HAP-1 (cell line): ENCODE data around the gene JMJD4.

ENCODE experiments used
- DNase-seq, 2 experiments: peaks; one replicate each; pipeline ENCODE4 v3.0.0-alpha.2; 2016 to 2020; ENCODE audit warnings: low spot score in 2 of 2
- H3K27me3 ChIP-seq: fragments of 250-450 bp; sonication (Bioruptor Pico); 2 replicates; pipeline ENCODE4 v1.5.1; 2020; ENCODE audit warnings: low read depth, mild to moderate bottlenecking, moderate library complexity
- H3K36me3 ChIP-seq: fragments of 250-450 bp; sonication (Bioruptor Pico); replicated peaks from 2 replicates; pipeline ENCODE4 v1.5.1; 2020; ENCODE audit warnings: mild to moderate bottlenecking
- H3K4me1 ChIP-seq: fragments of 250-450 bp; sonication (Bioruptor Pico); 2 replicates; pipeline ENCODE4 v1.5.1; 2020; ENCODE audit warnings: mild to moderate bottlenecking
- H3K4me3 ChIP-seq: fragments of 250-450 bp; sonication (Bioruptor Pico); 2 replicates; pipeline ENCODE4 v1.5.1; 2020; ENCODE audit warnings: mild to moderate bottlenecking, moderate library complexity
- H3K9me3 ChIP-seq: fragments of 250-450 bp; sonication (Bioruptor Pico); 2 replicates; pipeline ENCODE4 v1.5.1; 2020; ENCODE audit warnings: mild to moderate bottlenecking, moderate library complexity
- in situ Hi-C: fragments of 300-500 bp; cut with MboI; formaldehyde crosslinking; loops from 3 replicates; pipeline ENCODE4 v1.14.3; 2020; ENCODE audit warnings: low sequenced_read_pairs, inconsistent platforms, mixed read lengths

The JMJD4 gene

GRCh38 chr1:227774051-227774731 lies 39.1 kb upstream of the JMJD4 start:
- DNase-seq, result no peak
- H3K9me3 ChIP-seq, result no peaks in the 10 kb centered on the region
- no peaks in the 10 kb centered on the region for H3K4me1 ChIP-seq
- no peaks in the 10 kb centered on the region; the same call in 1 of the 2 replicates for H3K36me3 ChIP-seq
- H3K27me3 ChIP-seq, result no peaks in the 10 kb centered on the region
- in situ Hi-C loops, result no loop called here
- H3K4me3 ChIP-seq, result no peak overlapping the region

GRCh38 chr1:227773558-227773957 lies 38.5 kb upstream of the JMJD4 start:
- no peak for DNase-seq
- Histone ChIP-seq H3K9me3 (no peaks in the 10 kb centered on the region), H3K36me3 (peaks cover under 1% of the 10 kb centered on the region), H3K4me3 (no peak overlapping the region), H3K27me3 (no peaks in the 10 kb centered on the region), H3K4me1 (no peaks in the 10 kb centered on the region)
- in situ Hi-C loops, result no loop called here

GRCh38 chr1:227771771-227772170 lies 36.7 kb upstream of the JMJD4 start:
- Histone ChIP-seq H3K4me1 (no peaks in the 10 kb centered on the region), H3K27me3 (no peaks in the 10 kb centered on the region), H3K4me3 (no peak overlapping the region), H3K36me3 (peaks cover 19% of the 10 kb centered on the region), H3K9me3 (no peaks in the 10 kb centered on the region)
- no peak for DNase-seq
- in situ Hi-C loops, result no loop called here

DNA sequence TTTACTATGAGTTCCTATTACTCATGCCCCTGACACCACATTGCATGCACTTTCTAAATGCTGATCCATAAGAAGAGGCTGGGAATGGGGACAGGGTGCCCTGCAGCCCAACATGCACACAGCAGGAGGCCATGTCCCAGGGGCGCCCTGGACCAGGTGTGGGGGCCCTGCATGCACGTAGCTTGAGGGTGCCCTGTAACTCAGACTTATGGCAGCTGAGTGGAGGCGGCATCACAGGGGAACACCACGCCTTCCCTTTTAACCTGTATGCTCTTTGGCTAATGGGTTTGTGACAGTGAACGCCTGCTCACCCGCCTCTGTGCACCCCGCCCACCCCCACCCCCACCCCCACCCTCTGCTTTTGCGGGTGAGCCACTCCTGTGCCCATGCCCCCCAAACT lies 36.2 kb upstream of the JMJD4 start:
- H3K36me3 ChIP-seq, result peaks cover 20% of the 10 kb centered on the region
- H3K4me1 ChIP-seq, result no peaks in the 10 kb centered on the region
- no peaks in the 10 kb centered on the region for H3K27me3 ChIP-seq
- no peaks in the 10 kb centered on the region for H3K9me3 ChIP-seq
- DNase-seq, result no peak
- in situ Hi-C loops, result no loop called here
- H3K4me3 ChIP-seq, result no peak overlapping the region

GRCh38 chr1:227770812-227771211 lies 35.7 kb upstream of the JMJD4 start:
- in situ Hi-C loops, result no loop called here
- Histone ChIP-seq H3K36me3 (peaks cover 20% of the 10 kb centered on the region), H3K27me3 (no peaks in the 10 kb centered on the region), H3K4me3 (no peak overlapping the region), H3K9me3 (no peaks in the 10 kb centered on the region), H3K4me1 (no peaks in the 10 kb centered on the region)
- DNase-seq, result no peak

DNA sequence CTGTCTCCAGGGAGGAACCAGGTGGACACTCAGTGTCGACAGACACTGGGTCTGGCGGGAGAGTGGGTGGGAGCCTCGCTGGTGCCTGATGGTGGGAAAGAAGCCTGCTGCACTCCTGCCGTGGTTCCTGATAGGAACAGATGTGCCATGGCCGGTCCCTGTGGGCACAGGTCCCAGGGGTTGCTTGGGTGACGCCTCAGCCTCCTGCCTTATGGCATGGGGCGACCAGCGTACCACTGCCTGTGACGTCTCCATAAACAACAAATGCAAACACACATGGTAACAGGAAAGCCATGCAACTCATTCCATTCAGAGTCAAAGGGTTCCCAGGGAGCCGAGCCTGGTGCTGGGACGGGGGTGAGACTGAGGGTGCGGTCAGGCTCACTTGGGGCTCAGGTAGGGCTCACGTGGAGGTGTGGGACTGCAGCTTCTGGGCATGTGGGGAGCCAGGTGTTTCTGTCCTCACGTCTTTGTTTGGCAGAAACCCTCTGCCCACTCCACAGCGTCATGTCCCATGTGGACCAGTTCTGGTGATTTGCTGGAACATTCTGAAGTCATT lies 34.9 kb upstream of the JMJD4 start:
- H3K27me3 ChIP-seq, result no peaks in the 10 kb centered on the region
- H3K9me3 ChIP-seq, result no peaks in the 10 kb centered on the region
- no peaks in the 10 kb centered on the region for H3K4me1 ChIP-seq
- DNase-seq, result no peak
- in situ Hi-C loops, result no loop called here
- H3K4me3 ChIP-seq, result no peak overlapping the region
- peaks cover 20% of the 10 kb centered on the region for H3K36me3 ChIP-seq

GRCh38 chr1:227769047-227769935 lies 34.2 kb upstream of the JMJD4 start:
- H3K36me3 ChIP-seq, result peaks cover 20% of the 10 kb centered on the region
- no peaks in the 10 kb centered on the region for H3K4me1 ChIP-seq
- H3K9me3 ChIP-seq, result no peaks in the 10 kb centered on the region
- no peaks in the 10 kb centered on the region for H3K27me3 ChIP-seq
- H3K4me3 ChIP-seq, result no peak overlapping the region
- in situ Hi-C loops, result no loop called here
- DNase-seq, result no peak

- H3K9me3 ChIP-seq, result no peaks in the 10 kb centered on the region
- H3K4me3 ChIP-seq, result no peak overlapping the region
- no peaks in the 10 kb centered on the region for H3K4me1 ChIP-seq
- no peaks in the 10 kb centered on the region for H3K27me3 ChIP-seq
- in situ Hi-C loops, result no loop called here
- DNase-seq, result no peak
- peaks cover 24% of the 10 kb centered on the region for H3K36me3 ChIP-seq
Measured at GRCh38 chr1:227768640-227769039, 33.5 kb upstream of the JMJD4 start.

DNA sequence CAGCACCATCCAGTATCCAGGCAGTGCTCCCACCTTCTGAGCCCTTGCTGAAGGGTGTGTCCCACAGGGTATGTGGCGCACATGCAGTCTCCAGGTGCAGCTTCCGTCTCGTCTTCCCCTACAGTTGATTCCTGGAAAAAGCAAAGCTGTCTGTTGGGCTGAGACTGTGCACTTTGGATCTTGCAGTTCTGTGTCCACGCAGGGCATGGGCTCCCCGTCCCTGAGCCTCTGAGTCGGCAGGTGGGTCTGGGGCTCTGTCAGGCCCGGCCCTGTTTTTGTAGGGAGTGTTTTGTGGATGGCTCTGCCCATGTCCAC lies 33.0 kb upstream of the JMJD4 start:
- Histone ChIP-seq H3K27me3 (no peaks in the 10 kb centered on the region), H3K4me3 (no peak overlapping the region), H3K36me3 (peaks cover 24% of the 10 kb centered on the region), H3K9me3 (no peaks in the 10 kb centered on the region), H3K4me1 (no peaks in the 10 kb centered on the region)
- in situ Hi-C loops, result no loop called here
- DNase-seq, result no peak

DNA sequence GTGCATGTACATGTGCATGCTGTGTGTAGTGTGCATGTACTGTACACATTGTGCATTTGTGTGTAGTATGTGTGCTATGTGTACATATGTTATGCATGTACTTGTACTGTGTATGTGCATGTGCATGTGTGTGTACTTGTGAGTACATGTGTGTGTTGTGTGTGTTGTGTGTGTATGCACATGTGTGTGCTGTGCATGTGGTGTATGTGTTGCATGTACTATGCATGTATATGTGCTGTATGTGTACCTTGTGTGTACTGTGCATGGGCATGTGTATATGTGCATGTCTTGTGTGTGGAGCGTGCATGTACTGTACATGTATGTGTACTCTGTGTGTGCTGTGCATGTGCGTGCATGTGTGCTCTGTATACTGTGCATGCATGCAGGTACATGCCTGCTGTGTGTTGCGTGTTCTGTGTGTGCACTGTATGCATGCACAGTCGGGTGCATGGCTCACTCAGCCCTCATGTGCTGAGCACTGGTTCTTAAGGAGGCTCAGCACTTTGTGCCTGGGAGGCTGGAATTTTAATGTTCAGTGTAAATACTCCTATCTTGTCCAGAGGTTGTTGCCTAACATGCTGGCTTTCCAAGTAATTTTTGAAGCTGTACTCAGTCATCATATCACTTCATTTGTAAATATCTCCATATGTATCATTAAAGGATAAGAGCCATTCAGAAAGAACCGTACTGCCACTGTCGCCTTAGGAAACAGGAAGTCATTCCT lies 32.5 kb upstream of the JMJD4 start:
- no peak for DNase-seq
- in situ Hi-C loops, result no loop called here
- Histone ChIP-seq H3K27me3 (no peaks in the 10 kb centered on the region), H3K4me3 (no peak overlapping the region), H3K4me1 (0 out of 2 replicates have a peak, but pooled peaks cover 2% of the 10 kb centered on the region), H3K9me3 (no peaks in the 10 kb centered on the region), H3K36me3 (peaks cover 24% of the 10 kb centered on the region)

DNA sequence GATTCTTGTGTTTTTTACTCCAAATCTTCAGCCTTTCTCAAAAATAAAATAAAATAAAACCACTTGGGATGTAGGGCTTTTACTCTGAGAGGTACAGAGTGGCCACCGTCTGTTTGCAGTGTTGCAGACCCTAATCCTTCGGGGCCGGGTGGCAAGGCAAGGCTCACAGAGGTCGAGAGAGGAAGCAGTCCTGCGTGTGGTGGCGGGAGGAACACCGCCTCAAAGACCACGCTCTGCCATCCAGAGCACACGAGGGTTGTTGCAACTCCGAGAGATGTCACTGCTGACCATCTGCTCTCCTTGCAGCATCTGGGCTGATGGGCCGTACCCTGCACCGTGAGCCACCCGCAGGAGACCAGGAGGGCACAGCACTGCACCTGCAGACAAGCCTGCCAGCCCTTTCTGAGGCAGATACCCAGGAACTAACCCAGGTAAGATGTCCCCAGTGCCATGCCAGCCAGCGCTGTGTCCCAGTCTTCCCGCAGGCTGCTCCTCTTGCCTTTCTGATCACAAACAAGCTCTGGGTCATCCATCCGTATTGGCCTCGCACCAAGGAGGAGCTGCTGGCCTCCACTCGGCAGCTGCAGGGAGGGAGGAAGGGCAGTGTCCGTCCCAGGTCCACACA lies 31.7 kb upstream of the JMJD4 start:
- Histone ChIP-seq H3K9me3 (no peaks in the 10 kb centered on the region), H3K27me3 (no peaks in the 10 kb centered on the region), H3K36me3 (peaks cover 24% of the 10 kb centered on the region), H3K4me3 (no peak overlapping the region), H3K4me1 (0 out of 2 replicates have a peak, but pooled peaks cover 2% of the 10 kb centered on the region)
- in situ Hi-C loops, result no loop called here
- DNase-seq, result no peak

DNA sequence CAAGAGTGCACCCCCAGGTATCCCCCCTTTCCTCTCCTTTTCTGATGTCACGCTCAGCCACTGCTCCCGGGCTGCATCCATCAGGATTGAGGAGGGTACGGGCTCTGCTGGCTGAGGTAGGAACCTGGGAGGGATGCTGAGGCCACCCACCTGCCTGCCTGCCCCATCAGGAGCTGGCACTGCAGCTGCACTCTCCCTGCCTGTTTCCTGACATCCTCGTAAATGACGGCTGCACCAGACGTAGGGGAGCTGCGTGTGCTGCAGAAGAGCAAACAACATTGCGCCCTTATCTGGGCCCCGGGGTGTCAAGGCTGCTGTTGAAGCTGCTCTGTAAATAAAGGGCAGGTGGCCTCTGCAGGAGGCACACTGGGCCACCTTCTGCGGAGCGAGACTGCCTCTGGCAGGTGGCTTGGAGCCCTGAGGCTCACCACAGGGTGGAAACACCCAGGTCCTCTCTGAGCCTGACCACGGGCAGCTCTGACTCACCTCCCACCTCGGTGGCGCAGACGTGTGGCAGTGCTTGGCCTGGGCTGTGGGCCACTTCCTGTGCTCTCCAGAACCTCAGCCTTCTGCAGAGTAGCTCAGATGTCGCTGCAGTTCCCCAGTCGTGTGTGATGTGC lies 31.0 kb upstream of the JMJD4 start:
- Histone ChIP-seq H3K4me3 (no peak overlapping the region), H3K9me3 (no peaks in the 10 kb centered on the region), H3K27me3 (no peaks in the 10 kb centered on the region), H3K4me1 (0 out of 2 replicates have a peak, but pooled peaks cover 2% of the 10 kb centered on the region), H3K36me3 (peaks cover 24% of the 10 kb centered on the region)
- in situ Hi-C loops, result no loop called here
- DNase-seq, result no peak
